Neural cell (in vitro differentiated cells): ENCODE results near the gene ARHGEF4.

Experiments
- CTCF ChIP-seq: fragments of 450-650 bp; IDR thresholded peaks from 2 replicates; pipeline ENCODE4 v1.5.1; 2014; ENCODE audit warnings: antibody characterized with exemption, mild to moderate bottlenecking, moderate library complexity; ENCODE audit not compliant: poor library complexity, severe bottlenecking
- EP300 ChIP-seq: fragments of 450-650 bp; conservative IDR thresholded peaks from 2 replicates; pipeline ENCODE4 v1.6.1; 2014; ENCODE audit warnings: antibody characterized with exemption, mild to moderate bottlenecking, moderate library complexity; ENCODE audit not compliant: poor library complexity, severe bottlenecking
- EZH2 ChIP-seq: fragments of 200-600, 300-800 bp; shearing (Covaris generic), sonication (generic); IDR thresholded peaks from 2 replicates; pipeline ENCODE4 v1.6.1; 2014; ENCODE audit warnings: antibody characterized with exemption, low read length, borderline replicate concordance, mild to moderate bottlenecking; ENCODE audit not compliant: insufficient read depth, poor library complexity, severe bottlenecking
- MXI1 ChIP-seq: fragments of 450-650 bp; conservative IDR thresholded peaks from 2 replicates; pipeline ENCODE4 v1.6.1; 2014; ENCODE audit warnings: antibody characterized with exemption, mild to moderate bottlenecking; ENCODE audit not compliant: poor library complexity, severe bottlenecking
- POLR2AphosphoS5 ChIP-seq: IDR thresholded peaks from 2 replicates; pipeline ENCODE4 v1.6.1; 2012
- RAD21 ChIP-seq: fragments of 450-650 bp; conservative IDR thresholded peaks from 2 replicates; pipeline ENCODE4 v1.6.1; 2014; ENCODE audit warnings: antibody characterized with exemption, mild to moderate bottlenecking, moderate library complexity
- REST ChIP-seq: IDR thresholded peaks from 2 replicates; pipeline ENCODE4 v1.6.1; 2012; ENCODE audit warnings: borderline replicate concordance
- SMC3 ChIP-seq: fragments of 450-650 bp; conservative IDR thresholded peaks from 2 replicates; pipeline ENCODE4 v1.6.1; 2014; ENCODE audit warnings: antibody characterized with exemption, mild to moderate bottlenecking, moderate library complexity; ENCODE audit not compliant: poor library complexity
- TAF1 ChIP-seq: IDR thresholded peaks from 2 replicates; pipeline ENCODE4 v1.6.1; 2012; ENCODE audit warnings: low read depth

GRCh38 chr2:131054488-131054887, 217.8 kb downstream of the ARHGEF4 start:
- TF ChIP-seq EZH2 (no peak), CTCF (no peak), REST (no peak), EP300 (no peak), SMC3 (no peak), POLR2AphosphoS5 (no peak), MXI1 (no peak), TAF1 (no peak), RAD21 (no peak)
